HG03108 (cell line): ENCODE data around the gene RFC1.
"Not testable (repeated sequence)": the region's sequence is repeated elsewhere in the genome, so short reads cannot be mapped to it uniquely, and the experiment has no call there.

Experiments used
- ATAC-seq: cut with Tn5 transposase; IDR thresholded peaks from one replicate; pipeline ENCODE4 v1.9.1; 2021; ENCODE audit warnings: moderate library complexity; ENCODE audit not compliant: unreplicated experiment

The RFC1 gene

DNA sequence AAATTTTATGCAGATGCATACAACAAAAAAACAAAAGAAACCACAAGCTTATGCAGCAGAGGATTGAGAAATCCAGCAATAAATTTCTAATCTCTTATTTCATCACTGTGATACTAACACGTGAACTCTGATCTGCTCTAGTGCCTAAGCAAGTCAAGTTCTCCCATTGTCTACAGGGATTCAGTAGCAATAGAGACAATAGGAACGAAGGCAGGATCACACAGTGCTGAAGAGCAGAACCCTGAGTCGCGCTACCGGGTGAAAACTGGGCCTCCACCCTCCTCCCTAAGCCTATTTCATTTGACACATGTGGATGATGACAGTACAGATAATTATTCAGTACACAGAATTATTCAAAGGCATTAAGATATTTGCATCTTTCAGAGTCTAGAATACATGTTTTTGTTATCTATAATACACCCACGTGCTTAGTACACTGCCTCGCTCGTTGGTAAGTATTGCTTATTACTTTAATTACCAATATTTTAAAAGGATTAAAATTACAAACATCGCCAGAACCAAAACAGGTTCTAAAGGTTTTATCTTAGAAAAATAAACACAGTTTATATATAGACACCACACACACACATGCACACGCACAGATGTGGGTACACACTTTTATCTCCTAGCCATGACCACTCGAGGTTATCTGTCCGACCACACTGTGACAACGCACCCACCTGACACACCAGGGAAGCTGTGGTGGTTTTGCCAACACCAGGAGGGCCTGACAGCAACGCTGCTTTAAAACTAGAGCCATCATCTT is 60.1 kb downstream of the RFC1 start:
- ATAC-seq: no peak

DNA sequence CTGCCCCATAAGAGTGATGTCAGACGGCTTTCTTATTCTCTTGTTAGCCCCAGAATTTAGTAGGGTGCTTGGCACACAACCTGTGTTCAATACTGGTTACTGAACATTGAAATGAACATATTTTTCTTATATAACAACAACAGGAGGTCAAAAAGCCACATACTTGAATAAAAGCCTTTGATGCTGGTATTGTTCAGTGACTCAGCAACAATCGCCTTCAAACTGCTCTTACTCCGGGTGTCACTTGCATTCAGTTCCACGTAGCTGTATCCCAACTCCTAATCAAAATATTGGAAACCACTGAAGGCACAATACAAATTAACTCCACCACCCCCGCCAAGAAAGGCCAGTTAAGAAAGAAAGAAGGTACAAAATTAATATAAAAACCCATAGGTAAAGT is 61.5 kb downstream of the RFC1 start:
- no peak for ATAC-seq

DNA sequence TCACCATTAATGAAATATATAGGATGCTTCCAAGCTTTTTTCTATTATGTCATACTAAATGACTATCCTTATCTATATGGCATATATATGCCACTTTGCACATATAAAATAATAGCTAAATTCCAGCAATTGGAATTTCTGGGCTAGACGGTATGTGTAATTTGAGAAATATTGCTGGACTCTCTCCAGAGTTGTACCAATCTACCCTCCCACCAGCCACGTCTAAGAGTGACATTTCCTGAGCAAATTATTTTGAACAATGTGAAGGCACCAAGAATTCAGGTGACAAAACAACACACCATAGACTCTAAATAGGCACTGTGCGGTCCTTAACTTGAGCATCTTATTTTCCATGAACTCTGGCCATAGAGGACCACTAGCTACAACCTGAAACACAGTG is 62.3 kb downstream of the RFC1 start:
- ATAC-seq: no peak

DNA sequence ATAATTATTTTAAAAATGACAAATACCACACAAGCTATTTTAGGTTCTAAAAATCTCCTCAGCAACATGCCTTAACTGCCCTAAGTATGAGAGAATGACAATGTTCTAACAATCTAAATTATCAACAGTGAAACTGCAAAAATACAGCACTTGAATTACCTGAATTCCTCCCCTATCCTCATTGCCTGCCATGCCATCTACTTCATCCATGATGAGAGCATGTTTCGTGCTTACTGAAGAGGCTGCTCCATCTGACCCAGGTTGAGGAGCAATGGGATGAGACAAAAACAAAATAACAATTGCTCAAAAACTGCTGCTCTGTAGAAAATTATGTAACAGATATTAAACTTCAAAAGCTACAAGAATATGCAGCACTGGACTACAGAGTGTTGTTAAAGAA is 63.3 kb downstream of the RFC1 start:
- ATAC-seq: no peak

DNA sequence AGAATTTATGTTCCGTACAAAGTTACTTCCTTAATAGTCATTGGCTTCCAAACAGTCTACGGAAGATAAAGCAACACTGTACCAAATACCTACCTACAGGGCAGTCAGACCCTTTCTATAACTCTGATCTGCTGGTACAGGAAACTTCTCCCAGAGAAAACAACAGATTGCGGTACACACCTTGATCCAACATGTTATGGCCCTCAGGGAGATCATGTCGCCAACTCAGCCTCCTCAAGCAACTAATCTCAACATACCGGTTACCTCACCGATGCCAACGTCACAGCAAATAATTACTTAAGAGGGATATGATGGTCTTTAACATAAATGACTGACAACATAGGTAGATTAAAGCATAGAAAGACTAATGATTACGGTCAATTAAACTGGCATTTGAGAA is 70.4 kb downstream of the RFC1 start:
- ATAC-seq: no peak

DNA sequence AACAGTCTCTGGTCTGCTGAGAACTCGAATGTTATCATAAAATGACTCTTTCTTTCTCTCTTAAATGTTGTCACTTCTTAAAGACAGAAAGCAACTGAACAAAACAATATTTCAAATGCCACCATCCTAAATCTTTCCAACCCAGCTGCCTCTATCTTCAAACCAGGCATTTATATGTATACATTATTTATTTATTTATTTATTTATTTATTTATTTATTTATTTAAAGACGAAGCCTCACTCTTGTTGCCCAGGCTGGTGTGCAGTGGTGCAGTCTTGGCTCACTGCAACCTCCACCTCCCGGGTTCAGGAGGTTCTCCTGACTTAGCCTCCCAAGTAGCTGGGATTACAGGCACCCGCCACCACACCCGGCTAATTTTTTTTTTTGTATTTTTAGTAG is 73.7 kb downstream of the RFC1 start:
- ATAC-seq: not testable (repeated sequence)

DNA sequence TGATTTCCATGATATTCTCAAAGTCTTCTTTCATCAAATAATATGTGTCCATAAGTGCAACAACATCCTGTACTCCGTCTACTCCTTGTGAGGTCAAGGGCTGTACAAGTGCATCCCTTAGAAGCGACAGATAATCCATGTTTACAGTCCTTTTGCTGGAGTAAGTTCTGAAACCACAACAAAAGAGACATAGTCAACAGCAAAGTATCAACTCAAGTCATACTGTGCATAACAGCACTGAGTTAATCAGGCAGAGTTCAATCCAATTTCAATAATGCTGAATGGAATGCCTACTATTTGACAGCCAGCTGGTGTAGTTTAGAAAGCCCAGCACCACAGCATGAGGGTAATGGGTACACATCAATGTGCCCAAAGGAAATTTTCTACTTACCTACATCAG is 74.5 kb downstream of the RFC1 start:
- no peak for ATAC-seq

DNA sequence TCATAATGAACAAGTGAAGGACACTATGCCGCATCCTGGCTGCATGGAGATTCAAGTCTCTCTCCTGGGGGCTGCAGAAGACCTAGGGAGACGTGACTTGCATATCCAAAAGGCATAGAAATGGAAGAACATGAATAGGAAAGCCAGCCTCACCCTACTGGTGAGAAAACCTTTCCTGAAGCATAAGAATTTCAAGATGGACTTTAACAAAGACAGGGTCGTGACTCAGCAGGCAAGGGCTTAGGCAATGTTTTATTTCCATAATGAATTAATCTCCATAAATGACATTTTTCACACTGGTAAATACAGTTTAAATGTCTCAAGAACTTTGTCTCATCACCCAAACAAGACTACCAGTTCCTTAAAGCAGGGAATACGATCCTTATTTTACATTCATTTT is 78.9 kb downstream of the RFC1 start:
- no peak for ATAC-seq

DNA sequence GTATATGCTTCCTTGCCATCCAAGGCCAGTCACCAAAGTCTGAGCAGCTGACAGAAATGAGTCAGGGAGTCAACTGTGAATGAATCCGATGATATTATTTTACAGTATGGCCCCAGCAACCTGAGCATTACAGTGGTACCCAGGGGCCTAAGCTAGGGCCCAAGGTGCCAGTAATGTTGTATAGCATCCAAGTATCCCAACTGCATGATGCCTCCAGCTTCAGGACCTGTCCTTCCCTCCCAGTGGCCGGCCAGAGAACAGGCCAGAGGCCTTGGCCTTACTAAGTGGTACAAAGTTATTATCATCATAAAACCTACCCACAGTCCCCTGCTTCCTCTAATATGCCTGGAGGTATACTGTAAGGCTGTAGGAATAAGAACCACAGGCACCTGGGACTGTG is 79.9 kb downstream of the RFC1 start:
- ATAC-seq: no peak

DNA sequence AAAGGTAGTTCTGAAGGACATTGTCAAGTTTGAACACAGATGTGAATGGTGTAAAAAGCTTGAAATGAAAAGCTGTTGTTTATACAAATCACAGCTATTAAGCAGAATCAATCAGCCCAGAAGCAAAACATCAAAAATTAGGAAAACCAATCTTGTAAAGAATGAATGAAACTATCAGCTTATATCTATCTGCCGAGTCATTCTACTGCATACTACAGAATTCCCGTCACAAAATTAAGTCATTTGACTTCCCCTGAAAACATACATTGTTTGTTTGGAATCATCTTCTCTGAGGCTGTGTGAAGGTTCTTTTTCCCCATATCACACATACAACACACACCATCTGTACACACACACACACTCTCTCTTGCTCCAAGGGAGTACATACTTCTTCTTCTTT is 80.3 kb downstream of the RFC1 start:
- ATAC-seq: no peak

DNA sequence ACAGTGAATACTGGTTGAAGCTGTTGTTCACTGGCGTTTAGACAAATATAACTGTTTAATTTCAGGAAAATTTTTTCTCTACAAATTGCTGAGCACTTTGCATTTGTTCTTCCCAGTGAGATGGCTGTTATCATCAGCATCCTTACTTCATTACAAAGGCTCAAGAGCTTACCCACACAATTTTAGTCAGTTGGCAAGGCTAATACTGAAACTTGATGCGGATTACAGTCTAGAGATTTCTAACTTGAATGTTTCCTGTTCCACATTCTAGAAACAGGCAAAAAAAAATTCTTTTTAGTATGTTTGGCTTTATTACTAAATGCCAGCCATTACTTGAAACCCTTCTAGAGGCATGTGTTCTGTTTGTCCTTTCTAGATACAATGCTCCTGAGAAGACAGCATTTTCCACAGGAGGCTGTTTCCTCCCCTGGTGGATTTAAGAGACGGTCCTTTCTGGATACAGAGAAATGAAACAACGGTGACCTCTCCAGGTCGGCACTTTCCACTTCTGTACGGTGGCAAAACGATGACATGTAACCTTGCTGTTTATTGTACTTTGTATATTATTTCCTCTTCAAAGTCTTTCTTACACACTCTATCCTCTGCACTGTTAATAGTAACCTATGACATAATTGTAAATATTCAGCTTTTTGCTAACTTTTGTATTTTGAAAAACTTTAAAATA is 80.9 kb downstream of the RFC1 start:
- no peak for ATAC-seq

DNA sequence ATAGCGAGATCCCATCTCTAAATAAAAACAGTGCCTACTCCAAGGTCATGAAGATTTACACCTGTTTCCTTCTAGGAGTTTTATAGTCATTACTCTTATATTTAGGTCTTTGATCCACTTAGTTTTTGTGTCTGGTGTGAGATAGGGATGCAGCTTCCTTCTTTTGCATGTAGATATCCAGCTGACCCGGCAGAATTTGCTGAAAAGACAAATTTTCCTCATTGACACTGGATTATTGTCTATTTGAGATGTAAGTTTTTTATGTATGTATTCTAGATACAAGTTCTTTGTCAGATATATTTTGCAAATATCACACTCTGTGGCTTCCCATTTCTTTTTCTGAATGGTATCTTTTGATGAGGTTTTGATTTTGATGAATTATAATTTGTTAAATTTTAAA is 85.4 kb downstream of the RFC1 start:
- ATAC-seq: no peak

DNA sequence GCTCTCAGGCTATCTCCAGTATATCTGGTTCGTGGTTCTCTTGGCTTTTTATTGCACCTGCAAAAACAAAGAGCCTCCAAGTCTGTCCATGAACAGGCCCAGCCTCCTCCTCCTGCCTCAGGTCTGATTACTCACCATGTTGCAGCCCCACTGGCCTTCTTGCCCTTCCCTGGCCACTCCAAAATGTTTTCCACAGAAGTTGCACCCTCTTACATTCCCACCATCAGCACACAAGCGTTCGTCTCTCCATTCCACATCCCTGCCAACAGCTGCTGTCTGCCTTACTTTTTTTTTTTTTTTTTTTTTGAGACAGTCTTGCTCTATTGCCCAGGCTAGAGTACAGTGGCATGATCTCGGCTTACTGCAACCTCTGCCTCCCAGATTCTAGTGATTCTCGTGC is 86.7 kb downstream of the RFC1 start:
- ATAC-seq: no peak

DNA sequence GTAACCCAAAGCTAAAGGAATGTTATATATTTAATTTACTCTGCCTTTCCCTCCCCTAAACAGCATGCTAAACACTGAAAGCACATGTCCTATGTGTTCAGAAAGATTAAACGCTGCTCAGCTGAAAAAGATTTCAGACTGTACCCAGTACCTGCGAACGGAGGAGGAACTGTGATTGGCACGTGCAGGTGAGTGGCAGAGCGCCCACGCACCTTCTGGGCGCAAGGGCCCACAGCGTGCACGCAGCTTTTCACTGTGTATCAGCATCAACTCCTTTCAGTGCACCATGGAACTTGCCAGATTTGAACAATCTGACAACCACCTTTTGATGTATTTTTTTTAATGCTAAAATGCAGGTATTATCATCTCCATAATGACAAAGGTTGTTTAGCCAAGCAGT is 87.7 kb downstream of the RFC1 start:
- no peak for ATAC-seq

DNA sequence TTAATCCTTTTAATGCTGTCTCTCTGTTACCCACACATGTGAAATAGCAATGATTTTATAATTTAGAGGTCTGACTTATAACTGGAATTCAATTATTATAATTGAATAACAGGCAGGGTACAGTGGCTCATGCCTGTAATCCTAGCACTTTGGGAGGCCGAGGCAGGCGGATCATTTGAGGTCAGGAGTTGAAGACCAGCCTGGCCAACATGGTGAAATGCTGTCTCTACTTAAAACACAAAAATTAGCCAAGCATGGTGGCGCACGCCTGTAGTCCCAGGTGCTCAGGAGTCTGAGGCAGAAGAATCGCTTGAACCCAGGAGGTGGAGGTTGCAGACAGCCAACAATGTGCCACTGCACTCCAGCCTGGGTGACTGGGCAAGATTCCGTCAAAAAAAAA is 88.5 kb downstream of the RFC1 start:
- not testable (repeated sequence) for ATAC-seq

DNA sequence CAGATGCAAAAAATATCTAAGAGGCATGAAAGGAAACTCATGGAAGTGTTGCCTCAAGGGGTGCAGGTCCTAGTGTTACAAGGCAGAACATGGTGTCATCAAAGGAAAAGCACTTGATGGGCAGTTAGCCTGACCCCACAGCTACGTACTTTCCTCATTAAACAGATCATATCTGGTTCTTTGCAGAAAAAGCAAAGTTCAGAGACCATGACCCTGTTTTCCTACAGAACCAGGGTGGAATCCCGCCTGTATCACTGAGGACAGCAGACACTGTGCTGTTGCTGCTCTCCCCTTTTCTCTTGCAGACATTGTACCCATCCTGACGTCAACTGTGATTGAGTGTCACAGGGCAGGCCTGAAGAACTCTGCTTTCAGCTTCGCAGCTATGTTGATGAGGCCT is 91.7 kb downstream of the RFC1 start:
- no peak for ATAC-seq

DNA sequence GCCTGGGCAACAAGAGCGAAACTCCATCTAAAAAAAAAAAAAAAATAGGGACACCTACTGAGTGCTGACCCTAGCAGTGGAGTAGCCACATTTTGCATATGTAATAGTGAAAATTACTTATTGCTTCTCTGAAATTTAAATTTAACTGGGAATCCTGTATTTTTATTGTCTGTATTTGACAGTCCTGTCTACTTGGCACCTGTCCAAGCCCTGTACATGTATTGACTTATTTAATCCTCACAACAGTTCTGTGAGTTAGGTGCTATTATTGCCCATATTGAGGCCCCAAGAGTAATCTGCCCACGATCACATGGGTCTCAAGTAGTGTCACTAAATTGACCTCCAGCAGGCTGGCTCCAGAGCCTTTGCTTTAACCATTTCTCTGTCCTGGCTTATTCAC is 102.3 kb downstream of the RFC1 start:
- ATAC-seq: no peak

DNA sequence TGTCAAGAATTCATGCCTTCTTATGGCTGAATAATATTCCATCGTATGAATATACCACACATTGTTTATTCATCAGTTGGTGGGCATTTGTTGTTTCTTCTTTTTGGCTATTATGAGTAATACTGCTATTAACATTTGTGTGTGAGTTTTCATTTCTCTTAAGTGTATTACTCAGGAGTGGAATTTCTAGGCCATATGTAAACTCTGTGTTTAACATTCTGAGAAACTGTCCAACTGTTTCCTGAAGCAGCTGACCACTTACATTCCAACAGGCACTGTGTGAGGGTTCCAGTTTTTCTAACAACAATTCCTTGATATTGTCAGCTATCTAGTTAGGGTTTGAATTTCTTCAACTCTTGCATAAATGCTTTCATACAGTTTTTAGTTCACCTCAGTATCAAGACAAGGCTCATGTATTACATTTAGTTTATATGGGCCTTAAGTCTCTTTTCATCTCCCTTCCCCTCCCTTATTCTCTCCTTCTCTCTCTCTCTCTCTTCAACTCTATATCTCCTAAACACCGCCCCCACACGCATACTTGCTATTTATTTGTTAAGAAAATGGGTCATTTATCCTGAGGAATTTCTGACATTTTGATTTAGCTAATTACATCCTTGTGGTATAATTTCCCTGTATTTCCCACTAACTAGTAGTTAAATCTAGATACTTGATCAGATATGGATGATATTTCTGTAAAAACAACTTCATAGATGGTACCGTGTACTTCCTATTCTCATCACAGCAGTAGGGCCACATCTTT is 106.4 kb downstream of the RFC1 start:
- ATAC-seq: no peak

DNA sequence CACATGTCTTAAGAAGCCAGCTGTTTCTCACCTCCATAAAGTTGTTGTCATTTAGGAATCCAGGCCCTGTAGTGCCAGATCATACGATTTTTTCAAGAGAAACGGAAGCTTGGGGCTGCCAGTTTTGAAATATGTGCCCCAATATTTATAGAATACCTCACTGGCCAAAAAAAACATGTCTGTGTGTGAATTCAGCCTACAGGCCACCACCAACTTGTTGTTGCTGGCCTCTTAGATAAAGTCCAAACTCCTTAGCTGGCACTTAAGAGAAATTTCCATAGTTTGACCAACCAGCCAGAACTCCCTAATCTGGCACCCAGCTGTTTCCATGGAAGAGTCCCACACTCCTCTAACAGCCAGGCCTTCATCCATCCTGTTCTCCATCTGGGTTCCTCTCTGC is 109.7 kb downstream of the RFC1 start:
- no peak for ATAC-seq

DNA sequence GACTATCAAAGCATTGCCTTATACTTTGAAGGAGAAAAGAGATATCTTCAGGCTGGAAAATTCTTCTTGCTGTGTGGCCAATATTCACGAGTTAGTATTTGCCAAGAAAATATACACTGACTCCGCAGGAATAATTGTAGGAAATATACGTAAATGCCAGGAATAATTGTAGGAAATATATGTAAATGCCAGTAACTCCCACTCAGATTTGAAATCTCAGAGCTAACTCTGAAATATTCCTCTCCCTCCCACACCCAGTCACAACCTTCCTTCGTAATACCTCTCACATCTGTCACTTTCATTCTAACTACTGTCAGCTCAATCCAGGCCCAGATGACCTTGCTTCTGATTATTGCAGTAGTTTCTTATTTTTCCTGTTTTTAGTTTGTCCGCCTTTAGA is 110.3 kb downstream of the RFC1 start:
- no peak for ATAC-seq

DNA sequence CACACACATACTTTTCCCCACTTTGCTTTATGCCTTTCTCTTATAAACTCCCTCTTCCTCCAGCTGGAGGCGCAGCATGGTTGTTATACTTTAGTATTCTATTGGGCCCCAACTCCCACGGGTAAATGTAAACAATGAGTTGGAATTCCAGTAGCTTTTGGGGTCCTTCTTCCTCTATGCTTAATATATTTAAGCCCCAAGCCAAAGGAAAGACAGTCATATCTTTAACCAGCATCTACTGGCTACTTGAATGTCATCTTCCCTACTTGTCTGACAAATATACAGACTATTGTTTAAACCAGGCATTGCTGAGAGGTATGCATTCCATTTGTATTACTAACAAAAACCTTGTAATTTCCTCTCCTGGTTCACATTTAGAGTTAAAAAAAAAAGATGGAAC is 110.9 kb downstream of the RFC1 start:
- no peak for ATAC-seq

DNA sequence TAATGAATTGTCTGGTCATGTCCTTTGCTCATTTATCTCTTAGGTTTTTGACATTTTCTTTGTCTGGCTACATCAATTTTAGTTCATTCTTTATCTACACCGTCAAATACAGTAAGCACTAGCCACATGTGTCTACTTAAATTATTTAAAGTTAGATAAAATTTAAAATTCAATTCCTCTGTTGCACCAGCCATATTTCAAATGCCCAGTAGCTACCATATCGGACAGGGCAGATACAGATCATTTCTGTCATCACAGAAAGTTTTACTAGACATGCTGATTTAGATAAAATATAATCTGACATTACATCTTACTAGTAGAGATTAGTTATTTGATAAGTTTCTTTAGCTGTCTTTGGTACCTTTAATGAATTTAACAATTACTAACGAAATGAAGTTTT is 122.7 kb downstream of the RFC1 start:
- no peak for ATAC-seq
